OCI-LY1 (cell line): ENCODE data around the gene ZNF3.
"Not testable (repeated sequence)": the region's sequence is repeated elsewhere in the genome, so short reads cannot be mapped to it uniquely, and the experiment has no call there.

Experiments used
- CTCF ChIP-seq: fragments of 200-600 bp; sonication (generic), shearing (Covaris generic); IDR thresholded peaks from 2 replicates; pipeline ENCODE4 v1.5.1; 2017; ENCODE audit warnings: mild to moderate bottlenecking, antibody characterized with exemption, low read length, moderate library complexity, mixed read lengths
- EZH2 ChIP-seq: fragments of 200-600 bp; sonication (generic), shearing (Covaris generic); IDR thresholded peaks from 2 replicates; pipeline ENCODE4 v1.8.0; 2017; ENCODE audit warnings: borderline replicate concordance, mixed run types, mild to moderate bottlenecking, antibody characterized with exemption, low read length, moderate library complexity, mixed read lengths

GRCh38 chr7:100130220-100130607 is 48.7 kb upstream of the ZNF3 start:
- TF ChIP-seq CTCF, EZH2: not testable (repeated sequence)
